ENCODE measurements around the gene OR10A2.
"Not testable (repeated sequence)": the region's sequence is repeated elsewhere in the genome, so short reads cannot be mapped to it uniquely, and the experiment has no call there.

OR10A2 gene

GRCh38 chr11:6862961-6863360, at the start of gene OR10A2:
Gene OR10A2 (plus strand): TSS chr11:6863057. CDS start chr11:6869755, 6,698 bp downstream.
- DNase-seq, result no peak

DNA sequence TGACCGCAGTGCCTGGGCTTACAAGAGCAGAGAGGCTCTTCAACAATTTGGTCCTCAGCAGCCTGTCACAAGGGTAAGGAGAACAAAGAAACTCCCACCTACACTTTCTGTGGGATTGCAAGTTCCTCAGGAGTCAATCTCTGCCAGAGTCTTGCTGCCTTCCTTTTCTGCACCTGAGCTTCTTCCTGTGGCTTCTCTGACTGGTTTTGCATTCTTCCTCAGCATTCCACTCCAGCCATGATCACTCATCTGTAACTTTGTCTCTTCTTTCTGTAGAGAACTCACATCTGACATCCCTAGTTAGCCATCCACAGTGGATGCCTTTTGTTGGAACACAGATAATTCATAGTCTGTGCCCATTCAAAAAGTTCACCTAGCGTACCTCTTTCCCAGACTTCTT, 49.2 kb upstream of the OR10A2 start:
- no peak for DNase-seq

DNA sequence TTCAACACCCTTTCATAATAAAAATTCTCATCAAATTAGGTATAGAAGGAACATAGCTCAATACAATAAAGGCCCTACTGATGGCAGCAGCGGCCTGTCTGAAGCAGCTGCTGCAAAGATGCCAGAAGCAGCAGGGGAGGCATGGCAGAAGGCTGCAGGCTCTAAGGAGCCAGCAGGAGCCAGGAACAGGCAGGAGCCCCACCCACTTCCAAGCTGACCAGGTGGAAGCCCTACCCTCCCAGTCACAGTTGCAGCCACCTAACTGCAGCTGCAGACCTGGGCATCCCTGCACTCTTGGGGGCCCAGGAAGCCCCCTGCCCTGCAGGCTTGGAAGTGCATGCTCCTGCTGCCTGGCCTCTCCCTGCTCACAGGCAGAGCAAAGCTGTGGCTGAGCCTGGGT, 45.2 kb upstream of the OR10A2 start:
- DNase-seq, result no peak

DNA sequence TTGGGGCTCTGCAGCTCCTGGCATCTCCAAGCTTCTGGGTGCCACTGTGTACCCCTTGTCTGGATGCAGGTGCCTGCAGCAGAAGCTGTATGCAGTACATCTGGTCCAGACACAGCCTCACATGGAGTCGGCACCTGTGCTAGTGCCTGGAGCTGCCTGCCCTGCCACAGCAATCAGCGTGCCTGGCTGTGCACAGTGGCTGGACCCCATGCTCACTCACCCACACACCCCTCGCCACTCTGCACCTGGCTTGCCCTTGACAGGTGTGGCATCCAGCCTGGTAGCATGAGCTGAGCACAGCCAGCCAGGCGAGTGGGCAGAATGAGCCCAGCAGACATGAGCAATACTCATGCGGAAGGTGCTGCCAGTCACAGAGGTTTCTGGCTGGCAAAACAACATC, 43.9 kb upstream of the OR10A2 start:
- DNase-seq, result no peak

- DNase-seq, result no peak
Observed at GRCh38 chr11:6824136-6824823, 38.6 kb upstream of the OR10A2 start.

GRCh38 chr11:6825231-6825744, 37.6 kb upstream of the OR10A2 start:
- no peak for DNase-seq

- DNase-seq, result no peak
Observed at GRCh38 chr11:6828103-6828502, 34.8 kb upstream of the OR10A2 start.

DNA sequence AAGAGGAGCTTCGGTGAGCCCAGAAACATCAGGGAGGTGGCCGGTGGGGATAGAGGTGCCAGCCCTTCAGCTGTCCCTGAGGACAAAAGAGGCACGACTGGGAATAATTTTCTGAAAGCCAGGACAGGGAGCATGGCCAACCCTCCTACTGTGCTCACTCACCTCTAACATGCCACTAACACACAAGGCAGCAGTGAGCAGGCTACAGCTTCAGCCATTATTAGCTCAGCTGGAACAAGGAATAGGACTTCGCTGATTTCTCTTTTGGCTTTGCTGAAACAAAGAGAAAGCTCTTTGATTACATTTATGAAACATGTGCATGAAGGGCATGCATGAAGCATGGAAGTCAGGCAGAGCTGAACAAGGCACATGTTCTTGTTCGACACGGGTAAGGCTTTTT, 29.5 kb upstream of the OR10A2 start:
- no peak for DNase-seq

DNA sequence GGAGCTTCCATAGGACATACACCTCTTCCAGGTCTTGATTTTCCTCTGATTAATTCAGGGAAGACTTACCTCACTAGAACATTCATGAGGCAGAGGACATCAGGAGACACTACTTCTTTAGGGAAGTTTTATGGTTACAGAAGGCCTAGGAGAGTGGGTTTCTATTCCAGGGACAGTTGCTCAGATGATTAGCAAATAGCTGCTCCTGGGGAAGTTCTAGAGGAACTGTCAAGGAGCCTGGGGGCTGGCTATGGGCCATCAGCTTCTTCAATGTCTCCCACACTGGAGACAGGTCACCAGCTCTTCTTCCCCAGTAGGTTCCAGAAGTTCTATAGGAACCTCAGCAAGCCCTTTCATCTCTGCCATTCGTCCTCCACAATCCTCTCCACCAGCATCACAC, 28.8 kb upstream of the OR10A2 start:
- no peak for DNase-seq

DNA sequence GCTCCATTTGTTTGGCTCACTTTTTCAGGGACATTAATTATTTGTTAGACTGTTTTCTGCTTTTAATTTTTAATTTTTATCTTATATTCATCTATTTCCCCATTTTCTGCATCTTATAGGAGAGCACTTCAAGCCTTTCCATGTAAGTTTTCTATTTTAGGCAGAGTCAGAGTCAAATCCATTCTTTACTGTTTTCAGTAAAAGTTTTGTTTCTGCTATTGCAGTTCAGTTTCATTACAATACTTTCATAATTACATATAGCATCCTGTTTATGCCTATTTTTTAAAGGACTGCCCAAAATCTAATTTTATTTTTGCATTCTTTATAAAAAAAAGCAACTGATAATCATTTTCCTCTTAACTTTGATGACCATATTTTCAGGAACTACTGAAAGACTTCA, 21.2 kb upstream of the OR10A2 start:
- no peak for DNase-seq

DNA sequence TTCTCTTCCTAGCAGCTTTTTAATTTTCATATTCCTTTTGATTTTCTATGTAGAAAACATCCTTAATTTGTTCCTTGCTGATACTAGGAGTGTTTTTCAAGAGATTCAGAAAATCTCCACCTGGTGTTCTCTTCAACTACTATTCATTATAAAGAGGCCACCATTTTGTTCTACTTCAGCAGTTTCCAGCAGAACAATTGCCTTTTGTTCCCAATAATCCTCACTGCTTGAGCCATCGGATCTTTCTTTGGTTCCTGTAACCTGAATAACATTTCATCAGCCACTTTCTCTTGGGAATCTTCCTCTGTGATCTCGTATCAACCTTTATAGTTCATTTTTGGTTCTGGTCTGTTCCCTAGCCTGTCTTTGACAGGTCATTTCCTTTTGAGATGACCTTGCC, 19.2 kb upstream of the OR10A2 start:
- no peak for DNase-seq

DNA sequence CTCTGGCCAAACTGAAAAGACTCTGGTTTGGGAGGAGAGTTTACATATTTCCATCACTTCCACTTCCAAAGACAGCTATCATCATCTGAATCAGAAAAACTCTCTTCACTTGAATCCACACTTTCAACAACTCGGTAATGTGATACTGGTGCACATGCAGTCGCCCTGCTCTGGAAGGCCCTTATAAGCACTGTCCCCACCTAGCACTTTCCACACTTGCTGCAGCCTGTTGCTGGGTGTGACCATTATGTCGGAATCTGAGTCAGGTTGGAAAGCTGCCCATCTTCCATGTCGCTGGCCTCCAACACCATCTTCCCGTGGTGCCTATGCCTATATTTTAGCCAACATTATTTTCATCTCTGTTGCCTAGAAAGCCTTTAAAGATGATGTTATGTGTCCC, 18.5 kb upstream of the OR10A2 start:
- no peak for DNase-seq

GRCh38 chr11:6845383-6845782, 17.5 kb upstream of the OR10A2 start, which contains the start of gene OR10A5:
Gene OR10A5 (plus strand): TSS chr11:6845683. CDS start chr11:6845683, 0 bp downstream.
- DNase-seq, result no peak

- DNase-seq, result no peak
Observed at GRCh38 chr11:6850526-6850925, 12.3 kb upstream of the OR10A2 start.

DNA sequence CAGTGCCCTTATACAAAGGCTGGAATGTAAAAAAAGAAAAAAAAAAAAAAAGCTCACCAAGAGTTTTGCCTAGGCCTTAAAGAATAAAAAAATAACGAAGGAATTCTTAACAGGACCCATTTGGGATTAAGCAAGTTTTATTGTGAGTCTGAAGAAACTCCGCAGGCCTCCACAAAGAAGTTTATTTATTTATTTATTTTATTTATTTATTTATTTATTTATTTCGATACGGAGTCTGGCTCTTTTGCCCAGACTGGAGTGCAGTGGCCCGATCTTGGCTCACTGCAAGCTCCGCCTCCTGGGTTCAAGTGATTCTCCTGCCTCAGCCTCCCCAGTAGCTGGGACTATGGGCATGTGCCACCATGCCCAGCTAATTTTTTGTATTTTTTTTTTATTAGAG, 8.1 kb upstream of the OR10A2 start:
- DNase-seq, result not testable (repeated sequence)

GRCh38 chr11:6855971-6856541, 6.8 kb upstream of the OR10A2 start:
- no peak for DNase-seq

DNA sequence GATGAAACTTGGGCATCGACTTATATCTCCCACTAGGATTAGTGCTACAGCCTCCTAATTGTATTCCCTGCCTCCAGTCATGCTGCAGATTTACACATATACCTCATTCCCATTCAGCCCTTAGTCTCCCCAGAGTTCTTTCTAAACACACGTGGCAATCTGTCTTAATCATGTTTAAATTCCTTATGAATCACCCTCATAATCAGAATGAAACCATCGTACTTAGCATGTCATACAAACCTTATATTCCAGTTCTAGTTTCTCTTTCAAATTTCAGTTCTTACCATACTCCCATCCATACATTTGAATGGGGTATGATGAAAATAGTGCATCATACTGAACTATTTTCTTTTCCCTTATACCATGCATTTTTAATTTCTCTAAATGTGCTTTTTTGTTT, 6.0 kb upstream of the OR10A2 start:
- DNase-seq, result no peak

DNA sequence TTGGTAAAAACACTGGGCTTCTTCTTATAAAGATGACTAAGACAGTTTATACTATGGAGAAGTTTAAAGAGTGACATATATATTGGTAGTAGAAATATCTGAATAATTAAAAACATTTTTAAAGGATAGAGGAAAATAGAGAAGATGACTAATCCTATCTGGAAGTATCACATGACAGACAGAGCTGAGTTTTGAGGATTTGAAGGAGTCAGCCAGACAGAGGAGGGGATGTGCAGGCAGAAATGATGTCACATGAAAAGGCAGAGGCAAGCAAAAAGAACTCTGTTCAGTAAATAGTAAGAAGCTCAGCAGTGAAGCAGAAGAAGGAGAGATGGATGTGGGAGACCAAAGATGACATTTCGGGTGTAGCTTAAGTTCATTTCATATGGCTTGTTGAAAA, 1.6 kb downstream of the OR10A2 start:
- no peak for DNase-seq

GRCh38 chr11:6871278-6871677, 8.4 kb downstream of the OR10A2 start:
- DNase-seq, result no peak

- DNase-seq, result no peak
Observed at GRCh38 chr11:6875761-6876160, 12.9 kb downstream of the OR10A2 start.

GRCh38 chr11:6876325-6876724, 13.5 kb downstream of the OR10A2 start, which contains the start of gene OR10A4:
Gene OR10A4 (plus strand): TSS chr11:6876625. CDS start chr11:6876648, 23 bp downstream.
- DNase-seq, result no peak

GRCh38 chr11:6876914-6877313, 14.1 kb downstream of the OR10A2 start:
- DNase-seq, result no peak

- no peak for DNase-seq
Observed at GRCh38 chr11:6882751-6883150, 19.9 kb downstream of the OR10A2 start.

DNA sequence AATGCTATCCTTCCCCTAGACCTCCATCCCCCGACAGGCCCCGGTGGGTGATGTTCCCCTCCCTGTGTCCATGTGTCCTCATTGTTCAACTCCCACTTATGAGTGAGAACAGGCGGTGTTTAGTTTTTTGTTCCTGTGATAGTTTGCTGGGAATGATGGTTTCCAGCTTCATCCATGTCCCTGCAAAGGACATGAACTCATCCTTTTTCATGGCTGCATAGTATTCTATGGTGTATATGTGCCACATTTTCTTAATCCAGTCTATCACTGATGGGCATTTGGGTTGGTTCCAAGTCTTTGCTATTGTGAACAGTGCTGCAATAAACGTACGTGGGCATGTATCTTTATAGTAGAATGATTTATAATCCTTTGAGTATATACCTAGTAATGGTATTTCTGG, 24.9 kb downstream of the OR10A2 start:
- not testable (repeated sequence) for DNase-seq

GRCh38 chr11:6888830-6889229, 26.0 kb downstream of the OR10A2 start:
- DNase-seq, result no peak

All from NK-92 treated with Interleukin-12 subunit alpha and Interleukin-12 subunit beta, amount 100 ng/mL, for 24 hours (cell line).